HCT116 (cell line): ENCODE results near the gene PANK1. TPM values are rescaled to one million over a fixed set of nuclear protein-coding genes. Genes with fewer than 3 reads are reported as not detected.

Experiments
- ATAC-seq: fragments of 200-7000 bp; cut with Tn5 transposase; 2 replicates; pipeline ENCODE4 v1.9.1; 2020; ENCODE audit warnings: mild to moderate bottlenecking, moderate library complexity
- BruUV-seq: library from RNA; stranded (reverse); fragments of 400-500 nt; replicated peaks from 2 replicates; lab custom pipeline; 2021; lab: Mats Ljungman, UMichigan
- CTCF ChIA-PET: fragments of 300-600 bp; sonication (Branson Sonifier 250); formaldehyde crosslinking; loops from one replicate; lab custom pipeline; 2021; ENCODE audit warnings: antibody characterized with exemption; lab: Charles Lee
- POLR2A ChIA-PET: fragments of 300-600, 350-600 bp; sonication (Branson Sonifier 250); formaldehyde crosslinking; loops from one replicate; lab custom pipeline; 2021; ENCODE audit warnings: antibody characterized with exemption; lab: Charles Lee
- RAD21 ChIA-PET, 2 experiments: fragments of 300-600 bp; sonication (Branson Sonifier 250); formaldehyde crosslinking; loops; one replicate each; lab custom pipeline; 2023; ENCODE audit warnings: low total read pairs in 2 of 2; ENCODE audit not compliant: uncharacterized antibody in 2 of 2, unreplicated experiment in 2 of 2, low non-redundant PET in 1 of 2; lab: Charles Lee
- DNase-seq: peaks from one replicate; pipeline ENCODE4 v3.0.0-alpha.2; 2010; ENCODE audit warnings: low read depth, low spot score
- H2AFZ ChIP-seq: fragments of 200-600 bp; shearing (Covaris generic), sonication (generic); 2 replicates; pipeline ENCODE4 v1.6.1; 2017; ENCODE audit warnings: low read depth, mixed run types, mixed read lengths, antibody characterized with exemption, low read length; ENCODE audit not compliant: poor library complexity, severe bottlenecking
- H3K27ac ChIP-seq: 2 replicates; pipeline ENCODE4 v1.5.1; 2012; ENCODE audit warnings: low read depth, low read length
- H3K27me3 ChIP-seq: fragments of 200-600 bp; sonication (generic); 2 replicates; pipeline ENCODE4 v1.6.1; 2016; ENCODE audit warnings: mixed run types, low read length, mixed read lengths; ENCODE audit not compliant: insufficient read depth
- H3K36me3 ChIP-seq, 2 experiments: fragments of 200-500 bp in 1 of 2; fragments of 200-600 bp in 1 of 2; sonication (Bioruptor generic) in 1 of 2; sonication (generic) in 1 of 2; 2 replicates each; pipeline versions ENCODE4 v1.5.1 to v1.6.1; 2014 to 2016; ENCODE audit warnings: low read length in 2 of 2, inconsistent platforms in 1 of 2, mixed read lengths in 1 of 2, mixed run types in 1 of 2; ENCODE audit not compliant: insufficient read depth in 2 of 2, control insufficient read depth in 1 of 2
- H3K4me1 ChIP-seq, 2 experiments: fragments of 200-600 bp in 1 of 2; sonication (generic) in 1 of 2; 2 replicates each; pipeline versions ENCODE4 v1.5.1 to v1.6.1; 2012 to 2017; ENCODE audit warnings: low read length in 2 of 2, inconsistent platforms in 1 of 2, mild to moderate bottlenecking in 1 of 2, mixed read lengths in 1 of 2, mixed run types in 1 of 2, moderate library complexity in 1 of 2; ENCODE audit not compliant: insufficient read depth in 2 of 2, control insufficient read depth in 1 of 2
- H3K4me2 ChIP-seq: fragments of 200-600 bp; sonication (generic); 2 replicates; pipeline ENCODE4 v1.6.1; 2017; ENCODE audit warnings: mixed run types, low read length, mixed read lengths
- H3K4me3 ChIP-seq, 2 experiments: fragments of 200-600 bp in 1 of 2; sonication (generic) in 1 of 2; replicated peaks in 1 of 2; 2 replicates each; pipeline ENCODE4 v1.5.1; 2011 to 2016; ENCODE audit warnings: low read length in 2 of 2, control low read depth in 1 of 2, low read depth in 1 of 2, mild to moderate bottlenecking in 1 of 2, mixed read lengths in 1 of 2, mixed run types in 1 of 2
- H3K79me2 ChIP-seq: fragments of 200-600 bp; sonication (generic); 2 replicates; pipeline ENCODE4 v1.6.1; 2017; ENCODE audit warnings: mild to moderate bottlenecking, mixed run types, low read length, moderate library complexity, mixed read lengths; ENCODE audit not compliant: insufficient read depth
- H3K9ac ChIP-seq: fragments of 200-600 bp; sonication (generic); 2 replicates; pipeline ENCODE4 v1.6.1; 2016; ENCODE audit warnings: low read length, mixed read lengths
- H3K9me2 ChIP-seq: fragments of 200-600 bp; sonication (generic), shearing (Covaris generic); 2 replicates; pipeline ENCODE4 v1.6.1; 2017; ENCODE audit warnings: mixed run types, mild to moderate bottlenecking, moderate library complexity; ENCODE audit not compliant: insufficient read depth
- H3K9me3 ChIP-seq, 2 experiments: fragments of 200-500 bp in 1 of 2; fragments of 200-600 bp in 1 of 2; sonication (Bioruptor generic) in 1 of 2; sonication (generic) in 1 of 2; 2 replicates each; pipeline ENCODE4 v1.6.1; 2014 to 2017; ENCODE audit warnings: low read length in 2 of 2, mixed read lengths in 2 of 2, inconsistent platforms in 1 of 2, low read depth in 1 of 2, mild to moderate bottlenecking in 1 of 2, mixed run types in 1 of 2, moderate library complexity in 1 of 2; ENCODE audit not compliant: control insufficient read depth in 1 of 2, insufficient read depth in 1 of 2
- H4K20me1 ChIP-seq: fragments of 200-600 bp; sonication (generic), shearing (Covaris generic); 2 replicates; pipeline ENCODE4 v1.6.1; 2017; ENCODE audit warnings: mixed run types, mild to moderate bottlenecking, moderate library complexity; ENCODE audit not compliant: insufficient read depth
- EGR1 ChIP-seq: IDR thresholded peaks from 2 replicates; pipeline ENCODE4 v1.6.1; 2012; ENCODE audit warnings: low read depth
- ELF1 ChIP-seq: IDR thresholded peaks from 2 replicates; pipeline ENCODE4 v1.6.1; 2012; ENCODE audit warnings: low read depth, borderline replicate concordance
- EZH2phosphoT487 ChIP-seq: fragments of 200-600 bp; IDR thresholded peaks from 2 replicates; pipeline ENCODE4 v1.6.1; 2018; ENCODE audit warnings: antibody characterized with exemption, borderline replicate concordance
- FOSL1 ChIP-seq: IDR thresholded peaks from 2 replicates; pipeline ENCODE4 v1.6.1; 2012; ENCODE audit warnings: low read depth
- JUND ChIP-seq: IDR thresholded peaks from 2 replicates; pipeline ENCODE4 v1.6.1; 2012
- POLR2A ChIP-seq: IDR thresholded peaks from 2 replicates; pipeline ENCODE4 v1.7.0; 2011; ENCODE audit warnings: borderline replicate concordance; ENCODE audit not compliant: insufficient read depth, insufficient read length; ENCODE audit errors: extremely low read depth
- POLR2AphosphoS5 ChIP-seq: IDR thresholded peaks from 2 replicates; pipeline ENCODE4 v1.6.1; 2011; ENCODE audit warnings: mild to moderate bottlenecking, low read depth, low read length, moderate library complexity
- SP1 ChIP-seq: IDR thresholded peaks from 2 replicates; pipeline ENCODE4 v1.6.1; 2012; ENCODE audit warnings: low read depth
- SRF ChIP-seq: IDR thresholded peaks from 2 replicates; pipeline ENCODE4 v1.6.1; 2012; ENCODE audit warnings: low read depth
- YY1 ChIP-seq: IDR thresholded peaks from 2 replicates; pipeline ENCODE4 v1.6.1; 2011; ENCODE audit warnings: low read length, low read depth, moderate library complexity, mild to moderate bottlenecking; ENCODE audit not compliant: insufficient replicate concordance; ENCODE audit errors: extremely low read depth
- ZFX ChIP-seq: fragments of 450-650 bp; IDR thresholded peaks from 2 replicates; pipeline ENCODE4 v1.6.1; 2017
- ZNF274 ChIP-seq: fragments of 200-500 bp; sonication (Bioruptor generic); IDR thresholded peaks from 2 replicates; pipeline ENCODE4 v1.6.1; 2014; ENCODE audit warnings: mild to moderate bottlenecking, low read depth, low read length, inconsistent platforms
- intact Hi-C: fragments of 100-400 bp; cut with micrococcal nuclease; formaldehyde crosslinking; loops from 2 replicates; pipeline ENCODE4 v1.10.0; 2022
- total RNA-seq: library from RNA; stranded (reverse); gene quantifications from one replicate; pipeline ENCODE4 v1.2.1, GENCODE V29; 2021; ENCODE audit not compliant: unreplicated experiment
- TF ChIP-seq, protein P1 (sequence below): IDR thresholded peaks from 2 replicates; pipeline ENCODE4 v1.6.1; 2011; ENCODE audit warnings: mild to moderate bottlenecking, low read length, moderate library complexity; ENCODE audit not compliant: insufficient replicate concordance; ENCODE audit errors: extremely low read depth
- TF ChIP-seq, protein P2 (sequence below): IDR thresholded peaks from 2 replicates; pipeline ENCODE4 v1.6.1; 2012
- TF ChIP-seq, protein P3 (sequence below), 3 experiments: fragments of 200-600 bp in 1 of 3; sonication (generic) in 1 of 3; IDR thresholded peaks in 2 of 3; conservative IDR thresholded peaks in 1 of 3; 2 replicates each; pipeline ENCODE4 v1.5.1; 2012 to 2017; ENCODE audit warnings: low read depth in 2 of 3, low read length in 2 of 3, antibody characterized with exemption in 1 of 3, borderline replicate concordance in 1 of 3, control low read depth in 1 of 3, mild to moderate bottlenecking in 1 of 3, mixed read lengths in 1 of 3, mixed run types in 1 of 3, moderate library complexity in 1 of 3; ENCODE audit not compliant: insufficient read depth in 1 of 3
- TF ChIP-seq, protein P4 (sequence below): IDR thresholded peaks from 2 replicates; pipeline ENCODE4 v1.6.1; 2012; ENCODE audit warnings: low read depth
- TF ChIP-seq, protein P5 (sequence below): IDR thresholded peaks from 2 replicates; pipeline ENCODE4 v1.6.1; 2012

The PANK1 gene
- total RNA-seq, 1 experiment from 2014 or later, result 6.4 TPM

DNA sequence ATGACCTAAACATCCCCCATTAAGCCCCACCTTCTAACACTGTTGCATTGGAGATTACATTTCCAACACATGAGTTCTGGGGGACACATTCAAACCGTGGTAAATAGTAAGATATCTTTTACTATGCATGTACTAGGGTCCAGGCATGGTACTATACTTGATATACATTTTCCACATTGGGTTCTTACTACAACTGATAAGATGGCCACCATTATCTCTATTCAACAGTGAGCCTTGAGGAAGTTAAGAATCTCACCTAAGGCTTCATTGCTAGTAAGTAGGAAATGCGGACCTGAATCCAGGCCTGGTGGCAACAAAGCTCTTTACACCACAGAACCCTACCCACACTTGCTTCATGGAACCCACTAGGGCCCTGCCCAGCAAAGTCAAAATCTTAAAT, 5.7 kb downstream of the PANK1 start:
- Histone ChIP-seq H3K4me2 (no peak overlapping the region), H3K9me3 (no peaks in the 10 kb centered on the region), H3K9me2 (no peaks in the 10 kb centered on the region)
- CTCF ChIA-PET, result no interaction called here
- TF ChIP-seq FOSL1 (no peak), ZNF274 (no peak), YY1 (no peak), POLR2A (no peak), ELF1 (no peak), EGR1 (no peak), EZH2phosphoT487 (no peak), ZFX (no peak), SRF (no peak), POLR2AphosphoS5 (no peak), JUND (no peak), SP1 (no peak)
- TF ChIP-seq, protein P1, sequence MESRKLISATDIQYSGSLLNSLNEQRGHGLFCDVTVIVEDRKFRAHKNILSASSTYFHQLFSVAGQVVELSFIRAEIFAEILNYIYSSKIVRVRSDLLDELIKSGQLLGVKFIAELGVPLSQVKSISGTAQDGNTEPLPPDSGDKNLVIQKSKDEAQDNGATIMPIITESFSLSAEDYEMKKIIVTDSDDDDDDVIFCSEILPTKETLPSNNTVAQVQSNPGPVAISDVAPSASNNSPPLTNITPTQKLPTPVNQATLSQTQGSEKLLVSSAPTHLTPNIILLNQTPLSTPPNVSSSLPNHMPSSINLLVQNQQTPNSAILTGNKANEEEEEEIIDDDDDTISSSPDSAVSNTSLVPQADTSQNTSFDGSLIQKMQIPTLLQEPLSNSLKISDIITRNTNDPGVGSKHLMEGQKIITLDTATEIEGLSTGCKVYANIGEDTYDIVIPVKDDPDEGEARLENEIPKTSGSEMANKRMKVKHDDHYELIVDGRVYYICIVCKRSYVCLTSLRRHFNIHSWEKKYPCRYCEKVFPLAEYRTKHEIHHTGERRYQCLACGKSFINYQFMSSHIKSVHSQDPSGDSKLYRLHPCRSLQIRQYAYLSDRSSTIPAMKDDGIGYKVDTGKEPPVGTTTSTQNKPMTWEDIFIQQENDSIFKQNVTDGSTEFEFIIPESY, result no peak
- TF ChIP-seq, protein P2, sequence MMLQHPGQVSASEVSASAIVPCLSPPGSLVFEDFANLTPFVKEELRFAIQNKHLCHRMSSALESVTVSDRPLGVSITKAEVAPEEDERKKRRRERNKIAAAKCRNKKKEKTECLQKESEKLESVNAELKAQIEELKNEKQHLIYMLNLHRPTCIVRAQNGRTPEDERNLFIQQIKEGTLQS, result no peak
- TF ChIP-seq, protein P3, sequence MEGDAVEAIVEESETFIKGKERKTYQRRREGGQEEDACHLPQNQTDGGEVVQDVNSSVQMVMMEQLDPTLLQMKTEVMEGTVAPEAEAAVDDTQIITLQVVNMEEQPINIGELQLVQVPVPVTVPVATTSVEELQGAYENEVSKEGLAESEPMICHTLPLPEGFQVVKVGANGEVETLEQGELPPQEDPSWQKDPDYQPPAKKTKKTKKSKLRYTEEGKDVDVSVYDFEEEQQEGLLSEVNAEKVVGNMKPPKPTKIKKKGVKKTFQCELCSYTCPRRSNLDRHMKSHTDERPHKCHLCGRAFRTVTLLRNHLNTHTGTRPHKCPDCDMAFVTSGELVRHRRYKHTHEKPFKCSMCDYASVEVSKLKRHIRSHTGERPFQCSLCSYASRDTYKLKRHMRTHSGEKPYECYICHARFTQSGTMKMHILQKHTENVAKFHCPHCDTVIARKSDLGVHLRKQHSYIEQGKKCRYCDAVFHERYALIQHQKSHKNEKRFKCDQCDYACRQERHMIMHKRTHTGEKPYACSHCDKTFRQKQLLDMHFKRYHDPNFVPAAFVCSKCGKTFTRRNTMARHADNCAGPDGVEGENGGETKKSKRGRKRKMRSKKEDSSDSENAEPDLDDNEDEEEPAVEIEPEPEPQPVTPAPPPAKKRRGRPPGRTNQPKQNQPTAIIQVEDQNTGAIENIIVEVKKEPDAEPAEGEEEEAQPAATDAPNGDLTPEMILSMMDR (IDR thresholded peaks at IDR 0.05 in 2 of 3, conservative IDR thresholded peaks at IDR 0.05 in 1 of 3; ENCODE audit: borderline replicate concordance in 1 of 3, insufficient read depth in 1 of 3, low read depth in 2 of 3, low read length in 2 of 3), result no peak
- TF ChIP-seq, protein P4, sequence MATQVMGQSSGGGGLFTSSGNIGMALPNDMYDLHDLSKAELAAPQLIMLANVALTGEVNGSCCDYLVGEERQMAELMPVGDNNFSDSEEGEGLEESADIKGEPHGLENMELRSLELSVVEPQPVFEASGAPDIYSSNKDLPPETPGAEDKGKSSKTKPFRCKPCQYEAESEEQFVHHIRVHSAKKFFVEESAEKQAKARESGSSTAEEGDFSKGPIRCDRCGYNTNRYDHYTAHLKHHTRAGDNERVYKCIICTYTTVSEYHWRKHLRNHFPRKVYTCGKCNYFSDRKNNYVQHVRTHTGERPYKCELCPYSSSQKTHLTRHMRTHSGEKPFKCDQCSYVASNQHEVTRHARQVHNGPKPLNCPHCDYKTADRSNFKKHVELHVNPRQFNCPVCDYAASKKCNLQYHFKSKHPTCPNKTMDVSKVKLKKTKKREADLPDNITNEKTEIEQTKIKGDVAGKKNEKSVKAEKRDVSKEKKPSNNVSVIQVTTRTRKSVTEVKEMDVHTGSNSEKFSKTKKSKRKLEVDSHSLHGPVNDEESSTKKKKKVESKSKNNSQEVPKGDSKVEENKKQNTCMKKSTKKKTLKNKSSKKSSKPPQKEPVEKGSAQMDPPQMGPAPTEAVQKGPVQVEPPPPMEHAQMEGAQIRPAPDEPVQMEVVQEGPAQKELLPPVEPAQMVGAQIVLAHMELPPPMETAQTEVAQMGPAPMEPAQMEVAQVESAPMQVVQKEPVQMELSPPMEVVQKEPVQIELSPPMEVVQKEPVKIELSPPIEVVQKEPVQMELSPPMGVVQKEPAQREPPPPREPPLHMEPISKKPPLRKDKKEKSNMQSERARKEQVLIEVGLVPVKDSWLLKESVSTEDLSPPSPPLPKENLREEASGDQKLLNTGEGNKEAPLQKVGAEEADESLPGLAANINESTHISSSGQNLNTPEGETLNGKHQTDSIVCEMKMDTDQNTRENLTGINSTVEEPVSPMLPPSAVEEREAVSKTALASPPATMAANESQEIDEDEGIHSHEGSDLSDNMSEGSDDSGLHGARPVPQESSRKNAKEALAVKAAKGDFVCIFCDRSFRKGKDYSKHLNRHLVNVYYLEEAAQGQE, result no peak
- TF ChIP-seq, protein P5, sequence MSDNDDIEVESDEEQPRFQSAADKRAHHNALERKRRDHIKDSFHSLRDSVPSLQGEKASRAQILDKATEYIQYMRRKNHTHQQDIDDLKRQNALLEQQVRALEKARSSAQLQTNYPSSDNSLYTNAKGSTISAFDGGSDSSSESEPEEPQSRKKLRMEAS, result no peak
- TF ChIP-seq, all 23 proteins: peak for 0
- RAD21 ChIA-PET, result no interaction called here
- Histone ChIP-seq H3K27ac (no peak overlapping the region), H3K36me3 (no peaks in the 10 kb centered on the region), H3K4me1 (peaks cover 0 to 11% of the 10 kb centered on the region in 2 experiments; a peak in 2 of 4 replicates), H4K20me1 (no peaks in the 10 kb centered on the region), H2AFZ (no peak overlapping the region), H3K9ac (no peak overlapping the region), H3K79me2 (peaks cover 41% of the 10 kb centered on the region), H3K4me3 (no peak overlapping the region), H3K27me3 (no peaks in the 10 kb centered on the region)
- POLR2A ChIA-PET, result no interaction called here
- no peak for DNase-seq
- intact Hi-C loops, result no loop called here
- no TSS peak for BruUV-seq
- ATAC-seq, result no peak
